Dedifferentiated amniotic fluid mesenchymal stem cell (primary cell): Measurements from ENCODE around the gene MAP3K14.
A peak's percentile ranks its signal among the peaks of the same experiment; 100 is the strongest.

Experiments
- DNase-seq: peaks from one replicate; pipeline ENCODE4 v3.0.0-alpha.2; 2016; ENCODE audit errors: extremely low spot score

MAP3K14 gene

GRCh38 chr17:45338996-45339535 is 22.2 kb upstream of the MAP3K14 start:
- DNase-seq: no peak

- DNase-seq: no peak
Observed at GRCh38 chr17:45338023-45338781, 21.4 kb upstream of the MAP3K14 start.

- DNase-seq: no peak
Observed at GRCh38 chr17:45336390-45337182, 19.8 kb upstream of the MAP3K14 start.

GRCh38 chr17:45335721-45336120 is 18.9 kb upstream of the MAP3K14 start:
- no peak for DNase-seq

- DNase-seq: no peak
Observed at GRCh38 chr17:45334701-45335677, 18.2 kb upstream of the MAP3K14 start.

GRCh38 chr17:45334231-45334630 is 17.4 kb upstream of the MAP3K14 start:
- no peak for DNase-seq

- DNase-seq: no peak
Observed at GRCh38 chr17:45333702-45334092, 16.9 kb upstream of the MAP3K14 start.

- DNase-seq: no peak
Observed at GRCh38 chr17:45332989-45333701, 16.3 kb upstream of the MAP3K14 start.

- DNase-seq: no peak
Observed at GRCh38 chr17:45332505-45332904, 15.7 kb upstream of the MAP3K14 start.

GRCh38 chr17:45326626-45327025 is 9.8 kb upstream of the MAP3K14 start:
- no peak for DNase-seq

GRCh38 chr17:45325810-45326209 is 9.0 kb upstream of the MAP3K14 start:
- no peak for DNase-seq

GRCh38 chr17:45324336-45324735 is 7.5 kb upstream of the MAP3K14 start:
- no peak for DNase-seq

- DNase-seq: no peak
Observed at GRCh38 chr17:45322168-45322567, 5.3 kb upstream of the MAP3K14 start.

- peak; percentile 96 for DNase-seq
Observed at GRCh38 chr17:45320931-45321461, 4.2 kb upstream of the MAP3K14 start.

- no peak for DNase-seq
Observed at GRCh38 chr17:45320349-45320930, 3.6 kb upstream of the MAP3K14 start.

- no peak for DNase-seq
Observed at GRCh38 chr17:45319239-45319703, 2.5 kb upstream of the MAP3K14 start.

- no peak for DNase-seq
Observed at GRCh38 chr17:45318561-45319230, 1.9 kb upstream of the MAP3K14 start.

GRCh38 chr17:45317111-45317928 is 500 bp upstream of the MAP3K14 start:
- peak; percentile 100 for DNase-seq
